ENCODE results near the gene CAMTA1. TPM values are rescaled to one million over a fixed set of nuclear protein-coding genes. Genes with fewer than 3 reads are reported as not detected.

CAMTA1 gene
- total RNA-seq, 1 donor from 2014 or later, result 67.9 TPM

DNA sequence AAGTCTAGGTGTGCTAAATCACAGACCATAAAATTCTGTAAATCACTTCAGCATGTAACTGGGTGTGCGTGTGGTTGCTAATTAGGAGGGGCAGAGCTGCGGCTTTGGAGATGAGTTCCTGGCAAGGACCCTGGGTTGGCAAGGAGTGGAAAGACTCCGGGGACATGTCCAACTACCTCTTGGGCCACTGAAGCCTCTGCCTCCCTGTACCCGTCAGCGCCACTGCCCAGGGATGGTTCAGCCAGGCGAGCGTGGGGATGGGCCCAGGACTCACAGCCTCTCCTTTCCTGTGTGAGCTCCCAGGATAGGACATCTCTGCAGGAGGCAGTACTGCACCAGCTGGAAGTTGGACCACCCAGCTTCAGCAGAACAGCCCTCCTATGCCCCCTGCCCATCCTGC, 599.4 kb downstream of the CAMTA1 start:
- no peak for DNase-seq (ENCODE audit: low spot score)

DNA sequence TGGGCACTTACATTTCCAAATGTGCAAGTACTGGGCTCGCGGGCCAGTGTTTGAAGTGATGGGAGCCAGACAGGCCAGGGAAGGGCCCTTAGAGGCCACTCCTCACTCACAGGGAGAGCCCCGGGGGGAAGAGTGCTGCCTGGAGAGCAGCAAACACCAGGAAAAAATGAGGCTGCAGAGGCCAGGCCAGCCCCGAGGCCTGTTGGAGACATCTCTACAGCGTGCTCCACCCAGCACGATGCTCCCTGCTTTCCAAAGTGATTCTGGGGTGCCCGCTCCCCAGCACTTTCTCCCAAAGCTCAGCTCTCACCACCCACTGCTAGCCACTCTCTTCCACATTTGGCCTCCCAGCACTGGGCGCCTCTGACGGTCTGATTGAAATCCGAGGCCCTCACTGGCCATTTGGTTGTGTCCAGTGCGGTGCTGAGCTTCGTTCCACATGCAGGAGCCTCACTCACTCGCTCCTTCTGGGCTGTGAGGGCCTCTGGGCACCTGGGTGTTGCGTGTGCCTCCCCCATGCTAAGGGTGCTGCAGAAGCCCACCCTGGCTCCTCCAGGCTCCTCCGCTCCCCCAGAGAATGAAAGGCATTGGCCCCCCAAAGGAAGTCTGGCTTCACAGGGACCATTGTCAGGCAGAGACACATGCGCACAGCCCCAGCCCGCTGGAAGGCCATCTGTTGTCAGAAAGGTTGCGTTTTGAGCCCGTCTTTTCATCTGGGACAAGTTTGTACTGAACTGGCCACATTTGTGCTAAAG, 600.4 kb downstream of the CAMTA1 start:
- DNase-seq (ENCODE audit: low spot score), result no peak

DNA sequence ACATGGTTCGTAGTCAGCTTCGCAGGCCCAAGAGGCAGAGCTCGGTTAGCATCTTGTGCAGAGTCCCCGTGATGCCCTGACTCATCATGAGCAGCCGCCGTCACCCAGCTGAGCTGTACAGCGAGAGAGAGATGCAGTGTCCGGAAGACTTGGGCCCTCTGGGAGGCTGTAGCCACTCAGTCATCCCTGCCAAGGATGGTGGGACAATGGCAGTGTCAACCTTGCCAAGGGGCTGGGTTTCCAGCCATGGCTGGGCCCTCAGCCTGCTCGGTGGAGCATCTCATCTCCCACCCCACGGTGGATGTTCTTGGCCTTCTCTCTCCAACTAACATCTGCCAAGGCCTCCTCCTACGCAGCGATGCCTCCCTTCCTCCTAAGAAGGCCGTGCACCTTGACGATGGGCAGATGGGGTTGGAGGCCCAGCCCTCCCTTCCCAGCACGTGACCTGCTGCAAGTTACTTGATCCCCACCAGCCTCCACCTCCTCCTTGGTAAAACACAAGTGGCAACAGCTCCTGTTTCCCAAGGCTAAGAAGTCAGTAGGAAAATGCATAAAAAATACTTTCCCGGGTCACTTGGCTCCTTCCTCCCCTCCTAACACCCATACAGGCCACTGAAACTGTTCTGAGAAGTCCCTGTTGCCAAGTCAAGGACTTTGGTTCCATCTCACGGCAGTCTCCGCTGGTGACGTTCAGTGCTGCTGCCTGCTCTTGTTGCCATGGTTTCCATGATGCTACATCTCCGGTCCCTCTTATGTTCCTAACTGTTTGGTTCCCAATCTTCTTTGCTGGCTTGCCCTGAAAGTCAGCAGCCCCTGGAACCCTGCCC, 601.2 kb downstream of the CAMTA1 start:
- DNase-seq (ENCODE audit: low spot score), result no peak

DNA sequence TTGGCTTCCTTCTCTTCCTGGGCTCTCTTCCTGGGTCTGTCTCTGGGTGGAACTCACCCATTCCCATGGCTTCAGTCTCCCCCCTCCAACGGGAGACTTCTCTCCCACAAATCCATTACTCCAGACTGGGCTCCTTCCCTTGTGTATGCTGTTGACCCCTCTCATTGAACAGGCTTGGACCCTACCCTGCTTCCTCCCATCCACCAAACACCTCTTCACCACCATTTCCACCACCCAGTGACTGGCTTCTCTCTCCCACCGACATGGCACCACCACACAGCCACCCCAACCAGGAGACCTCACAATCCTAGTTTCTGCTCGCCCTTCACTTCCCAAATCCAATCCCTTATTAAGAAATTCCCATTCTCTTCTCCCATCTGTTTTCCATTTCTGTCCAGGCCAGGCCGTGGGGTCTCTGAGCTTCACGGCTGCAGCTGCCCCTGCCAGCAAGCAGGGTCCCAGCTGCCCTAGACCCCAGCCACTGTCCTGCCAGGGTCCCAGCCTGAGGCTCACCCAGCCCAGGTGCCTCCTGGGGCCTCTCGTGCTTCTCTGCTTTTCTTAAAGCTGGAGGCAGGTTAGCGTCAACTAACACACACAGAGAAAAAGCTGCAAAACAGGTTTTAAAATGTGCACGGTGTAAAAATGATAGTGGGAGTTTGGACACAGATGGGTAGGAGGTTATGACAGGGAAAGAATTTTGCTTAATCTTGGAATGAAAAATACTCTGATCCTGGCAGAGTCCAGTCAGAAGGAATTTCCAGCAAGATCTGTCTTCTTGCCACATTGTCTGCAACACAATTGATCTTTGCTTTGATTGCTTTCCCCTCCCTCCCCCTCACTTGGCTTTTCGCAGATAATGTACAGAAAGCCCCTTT, 602.0 kb downstream of the CAMTA1 start:
- DNase-seq (ENCODE audit: low spot score), result peak; percentile 3

DNA sequence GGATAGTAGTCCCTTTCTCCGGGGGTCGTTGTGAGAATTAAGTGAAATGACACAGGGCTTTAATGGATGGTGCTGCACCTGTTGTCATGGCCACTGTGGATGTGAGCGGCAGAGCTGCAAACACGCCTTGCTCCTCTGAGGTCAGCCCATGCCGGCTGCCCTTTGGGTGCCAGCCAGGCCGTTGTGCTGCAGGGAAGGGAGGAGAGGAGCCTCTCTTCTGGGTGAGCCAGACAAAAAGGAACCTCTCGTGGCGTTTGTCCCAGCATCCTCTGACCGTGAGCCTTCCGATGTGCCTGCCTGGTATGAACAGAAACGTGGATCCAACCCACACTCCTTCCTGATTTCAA, 602.9 kb downstream of the CAMTA1 start:
- peak; percentile 9 for DNase-seq (ENCODE audit: low spot score)

DNA sequence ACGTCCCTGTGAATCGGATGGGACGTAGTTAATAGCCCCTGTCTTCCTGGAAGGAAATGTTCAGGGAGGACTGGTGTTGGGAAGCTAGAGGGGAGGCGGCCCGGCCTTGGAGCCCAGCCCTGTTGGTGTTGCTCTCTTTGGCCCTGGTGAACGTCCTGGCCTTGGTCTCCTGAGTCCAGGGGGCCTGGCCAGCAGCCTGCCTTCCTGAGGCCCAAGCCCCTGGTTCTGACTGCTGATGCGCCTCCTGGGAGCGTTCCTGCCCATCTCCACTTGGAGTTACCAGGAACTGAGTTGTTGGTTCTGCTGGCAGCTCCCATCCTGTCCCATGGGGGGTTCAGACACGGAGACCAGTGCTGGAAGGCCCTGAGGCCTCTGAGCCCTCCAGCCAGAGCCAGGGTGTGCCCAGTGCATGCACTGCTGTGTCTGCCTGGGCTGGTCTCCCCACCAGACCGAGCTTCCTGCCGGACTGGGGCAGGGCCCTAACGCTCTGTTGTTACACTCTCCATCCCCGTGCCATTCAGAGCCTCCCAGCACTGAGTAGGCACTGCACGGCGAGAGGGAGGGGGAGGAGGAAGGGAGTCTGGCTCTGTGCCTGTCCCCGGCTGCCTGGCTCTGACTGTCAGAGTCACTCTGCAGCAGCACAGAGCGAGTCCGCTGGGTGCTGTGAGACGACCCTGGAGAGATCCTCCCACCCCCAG, 603.4 kb downstream of the CAMTA1 start:
- DNase-seq (ENCODE audit: low spot score), result peak; percentile 9

DNA sequence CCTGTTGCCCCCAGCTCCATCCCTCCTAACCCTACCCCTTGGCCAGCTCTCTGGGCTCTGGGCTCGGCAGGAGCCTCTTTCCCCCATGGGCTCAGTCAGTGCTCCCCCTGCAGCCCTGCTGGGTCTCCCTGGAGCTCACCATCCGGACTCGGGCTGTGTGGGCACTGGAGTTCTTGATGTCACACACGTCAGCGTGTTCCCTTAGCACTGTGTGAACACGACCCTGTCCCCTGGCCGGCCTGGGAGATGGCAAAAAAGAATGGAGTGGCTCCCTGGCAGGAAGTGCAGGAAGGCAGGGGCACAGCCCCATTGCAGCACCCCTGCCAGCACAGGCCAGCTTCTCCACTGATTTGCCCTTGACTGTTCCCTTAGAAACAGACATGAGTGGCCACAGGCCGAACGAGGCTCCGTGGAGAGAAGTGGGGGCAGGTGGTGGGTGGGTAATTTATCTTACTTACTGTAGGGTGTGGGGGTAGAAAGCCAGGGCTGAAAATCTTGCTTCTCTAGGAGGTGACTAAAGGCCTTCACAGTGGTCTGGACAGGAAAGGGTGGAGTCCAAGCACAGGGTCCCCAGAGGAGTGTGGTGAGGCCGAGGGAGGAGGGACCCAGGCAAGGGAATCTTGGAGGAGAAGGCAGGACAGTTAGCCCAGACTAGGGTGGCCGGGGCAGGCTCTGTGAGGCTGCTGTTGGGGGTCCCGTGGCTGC, 604.1 kb downstream of the CAMTA1 start:
- peak; percentile 6 for DNase-seq (ENCODE audit: low spot score)

DNA sequence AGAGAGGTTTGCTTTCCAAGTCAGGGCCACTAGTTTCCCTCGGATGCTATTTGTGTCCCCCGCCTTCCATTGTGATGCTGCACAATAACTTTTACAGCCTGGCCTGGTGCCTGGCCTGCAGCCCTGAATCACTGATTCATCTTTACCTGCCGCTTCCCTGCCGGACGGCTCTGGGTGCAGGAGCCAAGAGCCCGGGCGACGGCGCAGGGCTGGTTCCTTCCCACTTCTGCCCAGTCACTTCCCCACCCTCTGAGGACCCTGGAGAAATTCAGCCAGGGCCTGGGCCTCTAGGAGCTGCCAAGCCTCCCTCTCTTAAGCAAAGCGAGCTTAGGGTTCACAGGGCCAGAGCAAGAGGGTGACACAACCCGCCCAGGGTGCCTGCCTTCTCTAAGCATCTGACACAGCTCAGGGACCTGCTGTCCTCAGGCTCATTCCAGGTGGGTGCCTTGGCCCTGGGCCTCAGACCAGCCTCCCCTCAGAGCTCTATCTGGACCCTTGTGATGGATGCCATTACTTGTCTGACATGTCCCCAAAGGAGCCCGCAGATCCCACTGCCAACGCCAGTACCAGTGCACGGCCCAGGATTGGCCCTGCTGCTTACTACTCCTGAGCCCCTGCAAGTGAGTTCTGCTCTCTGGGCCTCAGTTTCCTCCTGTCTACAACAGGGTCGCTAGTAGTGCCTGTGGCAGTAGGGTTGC, 604.8 kb downstream of the CAMTA1 start:
- peak; percentile 8 for DNase-seq (ENCODE audit: low spot score)

DNA sequence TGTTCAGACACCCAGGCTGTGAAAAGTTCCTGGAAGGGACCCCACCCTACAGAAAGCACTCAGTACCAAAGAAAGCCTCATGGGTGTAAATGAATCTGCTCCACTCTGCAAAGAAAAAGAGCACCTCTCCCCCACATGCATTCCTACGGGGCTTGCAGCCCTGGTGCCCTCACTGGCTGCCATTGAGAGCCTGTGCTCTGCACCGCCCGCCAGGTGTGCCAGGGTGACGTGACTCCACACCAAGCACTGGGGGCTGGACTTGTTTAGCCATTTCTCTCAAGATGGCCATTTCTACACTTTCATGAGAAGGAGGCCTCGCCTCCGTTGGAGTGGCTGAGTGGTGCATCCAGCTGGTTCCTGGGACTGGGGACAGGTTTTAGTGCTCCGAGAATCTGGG, 605.3 kb downstream of the CAMTA1 start:
- peak; percentile 4 for DNase-seq (ENCODE audit: low spot score)

DNA sequence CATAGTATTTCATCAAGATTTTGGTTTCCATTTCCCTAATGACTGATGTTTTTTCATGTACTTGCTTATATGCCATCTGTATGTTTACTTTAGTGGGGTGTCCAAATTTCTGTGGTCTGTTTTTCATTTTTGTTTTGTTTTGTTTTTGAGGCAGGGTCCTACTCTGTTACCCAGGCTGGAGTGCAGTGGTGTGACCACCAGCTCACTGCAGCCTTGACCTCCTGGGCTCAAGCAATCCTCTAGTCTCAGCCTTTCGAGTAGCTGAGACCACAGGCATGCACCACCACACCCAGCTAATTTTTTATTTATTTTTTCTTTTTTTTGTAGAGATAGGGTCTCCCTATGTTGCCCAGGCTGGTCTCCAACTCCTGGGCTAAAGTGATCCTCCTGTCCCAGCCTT, 607.9 kb downstream of the CAMTA1 start:
- no peak for DNase-seq (ENCODE audit: low spot score)

DNA sequence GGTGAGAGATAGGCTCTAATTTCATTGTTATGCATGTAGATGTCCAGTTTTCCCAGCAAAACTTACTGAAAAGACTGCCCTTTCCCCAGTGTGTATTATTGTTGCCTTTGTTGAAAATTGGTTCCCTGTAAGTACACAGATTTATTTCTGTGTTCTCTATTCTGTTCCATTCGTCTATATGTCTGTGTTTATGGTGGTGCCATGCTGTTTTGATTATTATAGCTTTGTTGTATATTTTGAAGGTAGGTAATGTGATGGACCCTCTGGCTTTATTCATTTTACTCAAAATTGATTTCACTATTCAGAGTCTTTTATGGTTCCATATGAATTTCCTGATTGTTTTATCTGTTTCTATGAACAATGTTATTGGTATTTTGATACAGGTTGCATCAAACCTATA, 610.0 kb downstream of the CAMTA1 start:
- no peak for DNase-seq (ENCODE audit: low spot score)

DNA sequence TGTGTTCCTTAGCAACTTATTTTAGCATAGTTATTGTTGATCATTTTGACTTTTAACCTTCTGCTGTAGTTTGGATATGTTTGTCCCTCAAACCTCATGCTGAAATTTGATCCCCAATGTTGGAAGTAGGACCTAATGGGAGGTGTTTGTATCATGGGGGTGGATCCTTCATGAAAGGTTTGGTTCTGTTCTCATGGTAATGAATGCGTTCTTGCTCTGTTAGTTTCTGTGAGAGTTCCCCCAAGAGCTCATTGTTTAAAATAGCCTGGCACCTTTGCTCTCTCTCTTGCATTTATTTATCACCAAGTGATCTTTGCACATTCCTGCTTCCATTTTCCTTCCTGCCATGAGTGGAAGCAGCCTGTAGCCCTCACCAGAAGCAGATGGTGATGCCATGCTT, 613.7 kb downstream of the CAMTA1 start:
- no peak for DNase-seq (ENCODE audit: low spot score)

DNA sequence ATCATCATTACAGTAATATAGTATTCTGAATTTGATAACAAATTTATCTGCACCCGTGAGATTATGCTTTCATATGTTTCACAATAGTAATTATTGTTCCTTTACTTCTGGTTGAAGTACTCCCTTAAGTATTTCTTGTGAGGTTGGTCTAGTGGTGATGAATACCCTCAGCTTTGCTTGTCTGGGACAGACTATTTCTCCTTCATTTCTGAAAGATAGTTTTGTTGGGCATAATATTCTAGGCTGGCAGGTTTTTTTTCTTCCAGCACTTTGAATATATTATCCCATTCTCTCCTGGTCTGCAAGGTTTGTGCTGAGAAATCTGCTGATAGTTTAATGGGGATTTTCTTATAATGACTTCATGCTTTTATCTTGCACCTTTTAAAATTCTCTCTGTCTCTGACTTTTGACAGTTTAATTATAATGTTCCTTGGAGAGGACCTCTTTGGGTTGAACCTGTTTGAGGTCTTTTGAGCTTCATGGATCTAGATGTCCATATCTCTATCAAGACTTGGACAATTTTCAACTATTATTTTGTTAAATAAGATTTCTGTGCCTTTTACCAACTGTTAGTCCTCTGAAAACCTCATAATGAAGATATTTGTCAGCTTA, 614.4 kb downstream of the CAMTA1 start:
- DNase-seq (ENCODE audit: low spot score), result no peak

DNA sequence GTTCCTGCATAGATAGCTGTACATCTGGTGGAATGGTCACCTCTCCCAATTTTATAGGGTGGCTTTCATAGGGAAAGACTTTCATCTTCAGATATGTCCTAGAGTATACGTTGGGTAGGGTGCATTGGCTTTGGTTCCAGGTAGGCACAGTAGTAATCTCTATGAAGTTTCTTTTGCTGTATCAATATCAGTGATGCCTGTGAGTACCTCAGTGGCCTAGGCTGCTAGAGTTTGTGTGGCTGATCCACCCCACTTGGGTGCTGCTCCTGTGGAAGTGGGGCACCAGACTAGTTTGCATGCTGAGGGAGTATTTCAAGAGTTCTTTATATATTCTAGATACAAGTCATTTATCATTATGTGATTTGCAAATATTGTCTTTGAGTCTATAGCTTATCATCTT, 615.3 kb downstream of the CAMTA1 start:
- DNase-seq (ENCODE audit: low spot score), result no peak

DNA sequence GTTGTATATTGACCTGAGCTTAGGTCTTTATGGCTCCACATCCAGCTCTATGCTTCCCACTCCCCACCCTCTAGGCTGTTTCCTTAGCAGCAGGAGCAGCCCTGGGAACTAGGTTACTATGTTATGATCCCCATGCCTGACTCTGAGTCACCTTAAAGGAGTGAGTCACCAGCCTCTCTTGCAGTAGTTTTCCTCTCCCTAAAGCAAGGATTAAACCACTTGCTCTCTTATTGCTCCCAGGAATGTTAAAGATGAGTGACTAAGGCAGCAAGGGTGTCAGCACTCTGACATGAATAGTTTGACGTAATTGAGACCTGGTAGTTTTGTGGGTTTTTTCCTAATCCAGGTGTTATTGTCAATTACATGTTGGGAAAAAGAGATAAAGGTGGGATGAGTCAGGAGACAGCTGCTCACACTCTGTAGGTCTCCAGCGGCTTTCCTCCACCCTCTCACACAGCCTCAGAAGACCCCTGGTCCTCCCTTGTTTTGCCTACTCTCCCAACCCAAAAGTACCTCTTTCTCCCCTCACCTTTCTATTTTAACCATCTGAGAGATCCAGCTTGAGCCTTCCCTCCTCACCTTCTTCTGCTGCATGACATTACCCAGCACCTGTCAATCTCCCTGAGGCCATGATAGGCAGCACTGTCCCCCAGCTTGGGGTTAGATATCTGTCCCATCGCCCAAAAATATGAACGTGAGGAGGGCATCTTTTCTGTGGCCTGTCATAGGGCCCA, 616.7 kb downstream of the CAMTA1 start:
- DNase-seq (ENCODE audit: low spot score), result peak; percentile 16

DNA sequence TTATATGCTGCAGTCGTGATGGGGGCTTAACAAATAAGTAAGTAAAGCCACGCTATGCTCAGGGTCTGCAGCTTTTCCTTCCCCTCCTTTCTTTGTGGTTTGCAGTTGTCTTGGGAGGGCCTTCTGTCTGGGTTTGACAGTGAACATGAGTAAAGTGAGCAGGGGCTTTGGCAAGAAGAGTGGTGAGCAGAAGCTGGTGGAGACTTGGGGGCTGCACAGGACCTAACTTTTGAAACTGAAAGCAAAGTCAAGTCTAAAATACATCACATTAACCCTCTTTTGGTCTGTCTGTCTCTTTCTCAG, 617.2 kb downstream of the CAMTA1 start:
- no peak for DNase-seq (ENCODE audit: low spot score)

DNA sequence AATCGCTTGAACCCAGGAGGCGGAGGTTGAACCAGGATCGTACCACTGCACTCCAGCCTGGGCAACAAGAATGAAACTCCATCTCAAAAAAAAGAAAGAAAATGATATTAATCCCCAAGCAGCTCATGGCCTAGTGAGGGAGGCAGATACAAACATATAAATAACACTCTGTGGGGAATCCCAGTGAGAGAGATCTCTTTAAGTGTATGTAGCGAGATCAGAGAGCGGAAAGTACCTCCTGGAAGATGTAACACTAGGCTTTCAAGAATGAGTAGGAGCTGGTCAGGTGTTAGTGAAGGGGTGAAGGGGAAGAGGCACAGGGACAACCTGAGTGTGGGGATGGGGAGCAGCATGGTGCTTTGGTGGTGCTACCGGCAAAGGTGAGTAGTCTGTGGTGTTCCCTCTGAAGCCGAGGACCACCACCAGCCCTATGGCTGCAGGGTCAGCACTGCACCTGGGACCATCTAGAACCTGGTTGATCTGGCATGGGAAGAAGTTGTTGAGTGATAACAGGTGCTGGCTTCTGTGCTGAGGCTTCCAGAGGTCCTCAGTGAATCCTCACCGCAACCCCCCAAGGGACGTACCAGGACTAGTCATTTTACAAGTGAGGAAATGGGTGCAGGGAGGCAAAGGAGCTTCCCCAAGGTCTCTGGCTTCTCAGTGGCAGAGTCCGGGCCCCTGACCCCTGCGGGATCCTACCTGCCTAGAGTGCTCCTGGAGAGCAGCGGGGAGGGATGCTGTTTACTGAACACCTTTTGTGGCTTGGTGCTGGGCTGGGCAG, 618.2 kb downstream of the CAMTA1 start:
- DNase-seq (ENCODE audit: low spot score), result peak; percentile 8

DNA sequence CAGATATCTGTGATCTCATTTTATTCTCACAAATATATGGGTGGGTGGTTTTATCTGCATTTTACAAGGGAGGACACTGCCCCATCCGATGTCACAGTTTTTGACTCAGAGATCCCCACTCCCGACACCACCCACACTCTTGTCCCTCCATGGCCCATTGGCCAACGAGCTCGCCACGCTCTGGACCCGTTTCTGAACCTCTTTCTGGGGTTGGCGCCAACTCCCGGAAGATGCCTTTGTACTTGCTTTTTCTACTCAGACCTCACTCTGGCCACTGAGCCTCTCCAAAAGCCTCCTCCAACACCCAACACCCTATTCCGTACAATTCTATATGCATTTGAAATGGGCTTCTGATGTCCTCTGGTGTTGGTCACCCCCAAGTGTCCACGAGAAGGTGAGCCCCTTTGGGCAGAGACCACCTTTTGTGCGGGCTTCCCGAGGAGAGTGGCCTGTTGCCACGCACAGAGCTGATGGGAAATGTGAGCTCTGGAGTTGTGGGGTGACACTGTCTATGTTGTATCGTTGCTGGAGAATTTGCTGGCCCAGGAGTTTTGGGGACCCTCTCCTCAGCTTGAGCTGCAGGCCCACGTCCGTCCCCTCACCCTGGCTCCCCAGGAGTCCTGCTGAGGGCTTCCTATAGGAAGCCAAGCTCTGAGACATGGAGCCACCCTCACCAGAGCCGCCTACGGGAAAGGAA, 618.9 kb downstream of the CAMTA1 start:
- DNase-seq (ENCODE audit: low spot score), result peak; percentile 9

All from mucosa of gallbladder (tissue), 1 donor.